ENCODE results near the gene ERAL1. TPM values are rescaled to one million over a fixed set of nuclear protein-coding genes. Genes with fewer than 3 reads are reported as not detected.

ERAL1 gene
- total RNA-seq, 4 donors from 2014 or later = 28.1 to 74.4 (median 47.3) TPM

DNA sequence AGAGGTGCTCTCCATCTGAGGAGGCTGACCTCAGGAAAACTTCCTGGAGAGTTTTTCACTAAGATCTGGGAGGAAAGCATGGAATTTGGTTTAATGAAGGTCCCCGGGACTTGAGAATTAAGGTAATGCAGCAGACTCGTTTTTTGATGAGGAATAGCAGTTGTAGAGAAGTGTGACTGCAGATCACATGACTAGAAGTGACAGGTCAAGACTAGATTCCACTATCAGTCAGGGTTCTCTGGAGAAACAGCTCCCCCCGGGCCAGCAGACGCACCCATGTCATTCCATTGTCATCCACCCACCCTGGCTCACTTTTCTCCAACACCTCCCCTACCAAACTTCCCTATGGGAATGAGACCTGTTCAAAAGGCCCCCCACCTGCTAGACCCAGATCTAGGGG is 50.0 kb downstream of the ERAL1 start:
- Histone ChIP-seq H3K9me3 (no peaks in the 10 kb centered on the region), H3K4me1 (peaks cover 18 to 42% (median 33%) of the 10 kb centered on the region in 4 donors), H3K36me3 (peaks cover 0 to 26% (median 7%) of the 10 kb centered on the region in 4 donors), H3K27ac (peak overlapping the region in 1 of 4 donors; percentile 10), H3K4me3 (no peak overlapping the region), H3K27me3 (no peaks in the 10 kb centered on the region)
- TF ChIP-seq EP300 (IDR thresholded peaks at IDR 0.05; ENCODE audit: low read depth) (no peak), POLR2A (IDR thresholded peaks at IDR 0.05) (no peak), POLR2AphosphoS5 (IDR thresholded peaks at IDR 0.05) (no peak)
- TF ChIP-seq, protein P1, sequence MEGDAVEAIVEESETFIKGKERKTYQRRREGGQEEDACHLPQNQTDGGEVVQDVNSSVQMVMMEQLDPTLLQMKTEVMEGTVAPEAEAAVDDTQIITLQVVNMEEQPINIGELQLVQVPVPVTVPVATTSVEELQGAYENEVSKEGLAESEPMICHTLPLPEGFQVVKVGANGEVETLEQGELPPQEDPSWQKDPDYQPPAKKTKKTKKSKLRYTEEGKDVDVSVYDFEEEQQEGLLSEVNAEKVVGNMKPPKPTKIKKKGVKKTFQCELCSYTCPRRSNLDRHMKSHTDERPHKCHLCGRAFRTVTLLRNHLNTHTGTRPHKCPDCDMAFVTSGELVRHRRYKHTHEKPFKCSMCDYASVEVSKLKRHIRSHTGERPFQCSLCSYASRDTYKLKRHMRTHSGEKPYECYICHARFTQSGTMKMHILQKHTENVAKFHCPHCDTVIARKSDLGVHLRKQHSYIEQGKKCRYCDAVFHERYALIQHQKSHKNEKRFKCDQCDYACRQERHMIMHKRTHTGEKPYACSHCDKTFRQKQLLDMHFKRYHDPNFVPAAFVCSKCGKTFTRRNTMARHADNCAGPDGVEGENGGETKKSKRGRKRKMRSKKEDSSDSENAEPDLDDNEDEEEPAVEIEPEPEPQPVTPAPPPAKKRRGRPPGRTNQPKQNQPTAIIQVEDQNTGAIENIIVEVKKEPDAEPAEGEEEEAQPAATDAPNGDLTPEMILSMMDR (IDR thresholded peaks at IDR 0.05) = no peak
- intact Hi-C loops (cut with DNase I; ENCODE audit: low total_unique reads) (loop anchor here (5.0 kb wide), 1 partner anchor 48 kb away; the partner anchor contains the start of gene PHF12), in situ Hi-C loops (cut with MboI; ENCODE audit: low pct_ligation_motif_present in 1 of 4, low pct_unique_long_range_greater_than_20kb in 1 of 4, low sequenced_read_pairs in 3 of 4) (loop anchor here in 2 of 4 donors (25.0 kb wide), 1 partner anchor 142 kb away; no protein-coding TSS in a partner anchor)
- DNase-seq = no peak
- 58 to 67% methylated on average over 2 to 4 of the region's 4 CpGs for WGBS, 2 donors (ENCODE audit: low coverage in 1 of 2)

DNA sequence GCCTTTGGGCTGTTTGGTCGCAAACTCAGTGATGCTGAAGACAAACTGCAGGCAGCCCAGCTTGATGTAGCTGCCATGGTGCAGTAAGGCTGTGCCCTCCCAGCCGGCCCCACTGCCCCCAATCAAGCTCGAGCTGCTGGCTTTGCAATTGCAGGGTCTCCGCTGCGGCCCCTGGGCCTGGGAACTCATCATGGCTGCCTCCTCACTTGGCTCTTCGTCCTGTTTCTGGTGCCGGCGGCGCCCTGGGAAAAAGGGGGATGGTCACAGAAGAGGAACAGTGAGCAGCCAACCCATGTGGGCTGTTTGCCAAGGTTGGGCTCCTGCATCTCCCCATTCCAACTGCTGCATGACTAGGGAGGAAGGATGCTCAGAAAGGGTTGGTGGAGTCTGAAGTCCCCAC is 51.5 kb downstream of the ERAL1 start:
- no peak for TF ChIP-seq POLR2AphosphoS5 (IDR thresholded peaks at IDR 0.05)
- TF ChIP-seq POLR2A (IDR thresholded peaks at IDR 0.05) = no peak
- TF ChIP-seq EP300 (IDR thresholded peaks at IDR 0.05; ENCODE audit: low read depth) = no peak
- H3K36me3 ChIP-seq = peaks cover 0 to 39% (median 15%) of the 10 kb centered on the region in 4 donors
- H3K27ac ChIP-seq = no peak overlapping the region
- in situ Hi-C loops (cut with MboI; ENCODE audit: low pct_ligation_motif_present in 1 of 4, low pct_unique_long_range_greater_than_20kb in 1 of 4, low sequenced_read_pairs in 3 of 4) (loop anchor here in 2 of 4 donors (25.0 kb wide), 1 partner anchor 144 kb away; no protein-coding TSS in a partner anchor), intact Hi-C loops (cut with DNase I; ENCODE audit: low total_unique reads) (no loop called here)
- H3K4me3 ChIP-seq = no peak overlapping the region
- no peaks in the 10 kb centered on the region for H3K27me3 ChIP-seq
- no peak for DNase-seq
- WGBS, 2 donors (ENCODE audit: low coverage in 1 of 2) = 86% methylated on average over 8 of the region's 9 CpGs; no CpG with 5 or more reads in 1 of the 2 donors
- H3K9me3 ChIP-seq = no peaks in the 10 kb centered on the region
- H3K4me1 ChIP-seq = peaks cover 18 to 41% (median 33%) of the 10 kb centered on the region in 4 donors

DNA sequence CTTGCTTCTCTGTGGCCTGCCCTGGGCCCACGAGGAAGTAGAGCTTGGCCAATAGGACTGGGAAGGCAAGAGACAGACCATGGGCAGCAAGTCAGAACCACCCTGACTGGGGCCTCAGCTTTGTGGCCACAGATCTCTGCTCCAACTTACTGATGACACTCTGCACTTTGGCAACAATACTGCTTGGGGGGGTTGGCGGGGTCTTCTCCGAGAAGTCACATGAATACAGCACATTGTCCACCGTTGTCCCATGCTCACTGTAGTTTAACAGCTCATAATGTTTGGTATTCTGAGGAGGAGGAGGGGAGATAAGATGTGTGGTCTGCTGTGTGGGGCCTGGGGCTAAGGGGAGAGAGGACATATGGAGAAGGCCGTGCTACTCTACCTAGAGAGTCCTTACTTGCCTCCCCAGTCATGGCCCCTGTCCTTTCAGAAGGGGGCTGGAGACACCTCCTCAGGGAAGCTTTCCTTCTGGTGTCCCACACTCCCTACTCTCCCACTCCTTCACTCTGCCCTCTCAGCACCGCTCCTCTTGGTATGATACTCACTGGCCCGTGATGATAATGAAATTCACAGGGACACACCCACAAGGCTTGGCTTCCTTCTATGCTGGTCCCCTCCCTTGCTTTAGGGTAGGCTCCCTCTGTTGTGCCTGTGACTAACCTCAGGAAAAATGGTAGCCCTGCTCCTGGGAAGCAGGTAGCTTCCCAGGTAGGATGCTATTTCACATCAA is 52.1 kb downstream of the ERAL1 start:
- Histone ChIP-seq H3K27ac (peak overlapping the region; percentile 68 to 77 (median 77)), H3K9me3 (no peaks in the 10 kb centered on the region), H3K36me3 (peaks cover 0 to 39% (median 17%) of the 10 kb centered on the region in 4 donors), H3K4me3 (no peak overlapping the region), H3K27me3 (no peaks in the 10 kb centered on the region), H3K4me1 (peaks cover 18 to 36% (median 30%) of the 10 kb centered on the region in 4 donors)
- in situ Hi-C loops (cut with MboI; ENCODE audit: low pct_ligation_motif_present in 1 of 4, low pct_unique_long_range_greater_than_20kb in 1 of 4, low sequenced_read_pairs in 3 of 4) (loop anchor here in 2 of 4 donors (25.0 kb wide), 1 partner anchor 145 kb away; no protein-coding TSS in a partner anchor), intact Hi-C loops (cut with DNase I; ENCODE audit: low total_unique reads) (no loop called here)
- TF ChIP-seq, protein P1 (IDR thresholded peaks at IDR 0.05) = no peak
- TF ChIP-seq EP300 (IDR thresholded peaks at IDR 0.05; ENCODE audit: low read depth) (no peak), POLR2A (IDR thresholded peaks at IDR 0.05) (no peak)
- DNase-seq = no peak
- 73% methylated on average over 7 of the region's 7 CpGs; no CpG with 5 or more reads in 1 of the 2 donors for WGBS, 2 donors (ENCODE audit: low coverage in 1 of 2)

DNA sequence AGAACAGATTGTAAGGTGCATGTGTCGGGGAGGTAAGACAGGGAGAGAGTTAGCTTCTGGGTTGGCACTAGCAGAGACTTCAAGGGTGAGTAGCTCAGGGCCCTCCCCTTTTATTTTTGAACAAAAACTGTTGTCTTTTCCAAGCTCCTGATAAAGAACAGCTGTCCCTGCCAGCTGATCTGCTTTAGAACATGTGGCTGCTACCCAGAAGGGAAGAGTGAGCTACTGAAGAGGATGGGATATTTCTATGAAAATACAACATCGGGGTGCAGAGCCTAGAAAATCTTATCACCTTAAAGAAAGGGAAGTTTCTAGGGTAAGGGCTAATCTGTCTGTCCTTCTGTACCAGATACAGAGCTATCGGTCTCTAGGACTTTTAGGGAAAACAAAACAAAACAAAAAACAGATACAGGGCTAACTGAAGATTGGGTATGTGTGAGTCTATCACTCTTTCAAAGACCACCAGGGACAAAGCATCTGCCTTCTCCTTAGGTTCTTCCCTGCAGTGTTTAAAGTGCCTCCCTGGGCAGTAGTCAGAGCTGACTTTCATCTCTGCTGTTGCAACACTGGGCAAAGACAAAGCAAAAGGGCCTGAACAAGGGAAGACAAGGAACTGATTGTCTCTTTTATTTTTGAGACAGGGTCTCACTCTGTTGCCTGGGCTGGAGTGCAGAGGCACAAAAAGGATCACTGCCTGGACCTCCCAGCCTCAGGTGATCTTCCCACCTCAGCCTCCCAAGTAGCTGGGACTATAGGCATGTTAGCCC is 53.1 kb downstream of the ERAL1 start:
- no peak for DNase-seq

More for the DNA sequence above, 53.1 kb downstream of the ERAL1 start:
- no peaks in the 10 kb centered on the region for H3K9me3 ChIP-seq
- peak overlapping the region; percentile 68 to 77 (median 77) for H3K27ac ChIP-seq
- intact Hi-C loops (cut with DNase I; ENCODE audit: low total_unique reads) = no loop called here
- H3K36me3 ChIP-seq = peaks cover 0 to 48% (median 19%) of the 10 kb centered on the region in 4 donors
- WGBS, 2 donors (ENCODE audit: low coverage in 1 of 2) = 70 to 72% methylated on average over 2 to 3 of the region's 3 CpGs
- in situ Hi-C loops (cut with MboI; ENCODE audit: low pct_ligation_motif_present in 1 of 4, low pct_unique_long_range_greater_than_20kb in 1 of 4, low sequenced_read_pairs in 3 of 4) = loop anchor here in 2 of 4 donors (25.0 kb wide), 1 partner anchor 146 kb away; no protein-coding TSS in a partner anchor
- no peak overlapping the region for H3K4me3 ChIP-seq
- no peaks in the 10 kb centered on the region for H3K27me3 ChIP-seq
- H3K4me1 ChIP-seq = peaks cover 23 to 43% (median 34%) of the 10 kb centered on the region in 4 donors
- TF ChIP-seq, protein P1 (IDR thresholded peaks at IDR 0.05) = no peak
- no peak for TF ChIP-seq POLR2A (IDR thresholded peaks at IDR 0.05)
- TF ChIP-seq EP300 (IDR thresholded peaks at IDR 0.05; ENCODE audit: low read depth) = no peak
- no peak for TF ChIP-seq POLR2AphosphoS5 (IDR thresholded peaks at IDR 0.05)

Measured in transverse colon (tissue), 4 donors.